ENCODE data around the gene SFXN2. TPM values are rescaled to one million over a fixed set of nuclear protein-coding genes. Genes with fewer than 3 reads are reported as not detected.

SFXN2 gene
- total and polyA plus RNA-seq, 7 donors = 0.66 to 11.6 (median 2.4) TPM

DNA sequence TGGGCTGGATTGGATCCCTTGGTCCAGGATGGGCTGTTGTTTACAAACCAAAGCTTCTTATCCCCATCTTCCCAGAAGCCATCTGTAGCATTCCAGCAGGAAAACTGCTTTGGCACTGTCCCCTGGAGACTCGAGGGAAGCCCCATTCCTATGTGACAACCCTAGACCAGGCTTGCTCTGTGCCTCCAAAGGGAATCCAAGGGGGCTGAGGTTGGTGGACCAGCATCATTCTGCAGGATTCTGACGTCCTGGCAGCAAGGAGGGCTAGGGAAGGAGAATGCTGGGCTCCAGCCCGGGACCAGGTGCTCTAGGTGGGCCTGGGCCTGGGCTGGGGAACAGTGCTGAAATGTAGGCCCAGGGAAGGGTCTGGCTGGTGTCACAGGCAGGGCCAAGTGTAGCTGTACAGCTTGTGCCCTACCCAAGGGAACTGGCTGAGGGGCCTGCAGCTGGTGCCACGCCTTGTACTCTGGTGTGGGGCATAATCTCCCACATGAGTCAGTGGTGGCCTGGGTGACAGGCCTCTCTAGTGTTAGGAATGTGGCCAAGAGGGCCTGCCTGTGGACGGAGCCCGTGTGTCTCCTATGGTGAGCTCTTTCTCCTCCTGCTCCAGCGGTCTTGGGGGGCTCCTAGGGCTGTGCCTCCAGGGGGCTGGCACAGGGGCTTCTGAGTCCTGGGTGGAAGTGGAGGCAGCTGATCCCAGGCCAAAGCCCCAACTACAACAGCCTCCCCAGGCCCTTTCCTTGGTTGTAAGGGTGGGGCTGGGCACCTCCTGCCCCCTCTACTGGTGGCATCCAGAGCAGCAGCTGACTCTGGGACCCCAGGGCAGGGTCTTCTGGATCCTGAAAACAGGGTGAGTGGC, 45.0 kb upstream of the SFXN2 start:
- H3K27ac ChIP-seq = peak overlapping the region; percentile 21 to 61 (median 47)
- no peaks in the 10 kb centered on the region for H3K36me3 ChIP-seq
- intact Hi-C loops (cut with DNase I) = no loop called here
- DNase-seq = peak; percentile 75
- no peaks in the 10 kb centered on the region for H3K9me3 ChIP-seq
- TF ChIP-seq EP300 (IDR thresholded peaks at IDR 0.05) (no peak), POLR2AphosphoS5 (IDR thresholded peaks at IDR 0.05) (peak in 2 of 4 donors; percentile 42 to 57)
- TF ChIP-seq, protein P1, sequence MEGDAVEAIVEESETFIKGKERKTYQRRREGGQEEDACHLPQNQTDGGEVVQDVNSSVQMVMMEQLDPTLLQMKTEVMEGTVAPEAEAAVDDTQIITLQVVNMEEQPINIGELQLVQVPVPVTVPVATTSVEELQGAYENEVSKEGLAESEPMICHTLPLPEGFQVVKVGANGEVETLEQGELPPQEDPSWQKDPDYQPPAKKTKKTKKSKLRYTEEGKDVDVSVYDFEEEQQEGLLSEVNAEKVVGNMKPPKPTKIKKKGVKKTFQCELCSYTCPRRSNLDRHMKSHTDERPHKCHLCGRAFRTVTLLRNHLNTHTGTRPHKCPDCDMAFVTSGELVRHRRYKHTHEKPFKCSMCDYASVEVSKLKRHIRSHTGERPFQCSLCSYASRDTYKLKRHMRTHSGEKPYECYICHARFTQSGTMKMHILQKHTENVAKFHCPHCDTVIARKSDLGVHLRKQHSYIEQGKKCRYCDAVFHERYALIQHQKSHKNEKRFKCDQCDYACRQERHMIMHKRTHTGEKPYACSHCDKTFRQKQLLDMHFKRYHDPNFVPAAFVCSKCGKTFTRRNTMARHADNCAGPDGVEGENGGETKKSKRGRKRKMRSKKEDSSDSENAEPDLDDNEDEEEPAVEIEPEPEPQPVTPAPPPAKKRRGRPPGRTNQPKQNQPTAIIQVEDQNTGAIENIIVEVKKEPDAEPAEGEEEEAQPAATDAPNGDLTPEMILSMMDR (IDR thresholded peaks at IDR 0.05) = peak in 1 of 4 experiments; percentile 14
- 32 to 71% methylated on average over 7 of the region's 7 CpGs for WGBS, 2 donors
- H3K4me3 ChIP-seq = no peak overlapping the region
- no peaks in the 10 kb centered on the region for H3K27me3 ChIP-seq
- peaks cover 0 to 26% (median 12%) of the 10 kb centered on the region in 4 donors for H3K4me1 ChIP-seq

DNA sequence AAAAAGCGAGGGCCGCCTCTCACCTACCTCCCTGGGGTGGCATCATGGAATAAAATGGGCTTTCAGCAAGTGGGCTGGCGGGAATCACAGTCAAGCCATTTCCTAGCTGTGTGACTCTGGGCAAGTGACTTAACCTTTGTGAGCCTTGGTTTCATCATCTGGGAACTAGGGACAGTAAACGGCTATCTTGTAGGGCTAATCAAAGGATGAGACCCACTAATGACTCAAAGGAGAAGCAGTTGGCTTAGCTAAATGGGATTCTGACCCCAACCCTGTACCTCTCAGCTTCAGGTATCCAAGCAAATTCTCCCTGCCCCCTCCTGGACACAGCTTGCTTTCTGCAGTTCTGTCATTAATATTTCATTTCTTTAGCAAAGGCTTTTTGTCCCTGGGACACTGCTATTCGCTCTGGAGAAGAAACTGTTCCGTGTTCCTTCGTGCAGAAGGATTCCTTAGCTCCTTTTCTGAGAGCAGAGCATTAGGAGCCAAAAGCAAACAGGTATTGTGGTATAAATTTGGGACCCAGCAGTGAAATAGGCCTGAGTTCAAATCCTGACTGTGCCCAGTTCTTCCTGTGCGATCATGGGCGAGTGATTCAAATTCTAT, 44.3 kb upstream of the SFXN2 start:
- H3K9me3 ChIP-seq = no peaks in the 10 kb centered on the region
- H3K27me3 ChIP-seq = no peaks in the 10 kb centered on the region
- no peak overlapping the region for H3K4me3 ChIP-seq
- 91 to 93% methylated on average over 9 of the region's 9 CpGs for WGBS, 2 donors
- intact Hi-C loops (cut with DNase I) = no loop called here
- DNase-seq = no peak
- H3K36me3 ChIP-seq = no peaks in the 10 kb centered on the region
- peak overlapping the region in 3 of 4 donors; percentile 41 to 61 (median 53) for H3K27ac ChIP-seq
- peaks cover 0 to 33% (median 19%) of the 10 kb centered on the region in 4 donors for H3K4me1 ChIP-seq
- TF ChIP-seq EP300 (IDR thresholded peaks at IDR 0.05) = no peak
- TF ChIP-seq, protein P1 (IDR thresholded peaks at IDR 0.05) = no peak
- TF ChIP-seq POLR2A (IDR thresholded peaks at IDR 0.05) = no peak
- no peak for TF ChIP-seq POLR2AphosphoS5 (IDR thresholded peaks at IDR 0.05)

DNA sequence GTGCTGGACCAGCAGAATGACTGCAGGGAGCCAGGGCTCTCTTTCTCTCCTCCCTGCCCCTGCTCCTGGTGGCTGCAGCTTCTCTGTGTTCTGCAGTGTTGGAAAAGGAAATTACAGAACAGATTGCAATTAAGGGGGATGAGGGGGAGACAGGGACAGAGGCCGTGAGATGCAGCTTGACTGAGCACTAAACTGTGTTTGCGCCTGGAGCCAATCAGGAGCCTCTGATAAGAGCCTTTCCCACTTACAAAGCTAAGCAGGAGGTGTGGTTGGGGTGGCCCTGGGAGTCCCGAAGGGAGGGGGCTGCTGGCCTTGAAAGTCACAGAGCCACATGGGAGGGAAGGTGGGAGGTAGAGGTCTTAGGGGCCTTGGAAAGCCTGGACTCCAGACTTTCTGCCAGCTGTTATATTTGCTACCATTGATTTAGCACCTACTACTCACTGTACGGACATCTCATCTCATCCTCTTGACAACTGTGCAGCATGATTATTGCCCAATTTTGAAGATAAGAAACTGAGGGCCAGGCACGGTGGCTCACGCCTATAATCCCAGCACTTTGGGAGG, 43.5 kb upstream of the SFXN2 start:
- TF ChIP-seq POLR2AphosphoS5 (IDR thresholded peaks at IDR 0.05) = no peak
- no peak for TF ChIP-seq POLR2A (IDR thresholded peaks at IDR 0.05)
- TF ChIP-seq, protein P1 (IDR thresholded peaks at IDR 0.05) = no peak
- no peak for TF ChIP-seq EP300 (IDR thresholded peaks at IDR 0.05)
- intact Hi-C loops (cut with DNase I) = no loop called here
- Histone ChIP-seq H3K27me3 (no peaks in the 10 kb centered on the region), H3K9me3 (no peaks in the 10 kb centered on the region), H3K4me3 (no peak overlapping the region), H3K4me1 (peaks cover 0 to 41% (median 26%) of the 10 kb centered on the region in 4 donors), H3K27ac (no peak overlapping the region), H3K36me3 (no peaks in the 10 kb centered on the region)
- 70 to 85% methylated on average over 6 of the region's 6 CpGs for WGBS, 2 donors
- no peak for DNase-seq

DNA sequence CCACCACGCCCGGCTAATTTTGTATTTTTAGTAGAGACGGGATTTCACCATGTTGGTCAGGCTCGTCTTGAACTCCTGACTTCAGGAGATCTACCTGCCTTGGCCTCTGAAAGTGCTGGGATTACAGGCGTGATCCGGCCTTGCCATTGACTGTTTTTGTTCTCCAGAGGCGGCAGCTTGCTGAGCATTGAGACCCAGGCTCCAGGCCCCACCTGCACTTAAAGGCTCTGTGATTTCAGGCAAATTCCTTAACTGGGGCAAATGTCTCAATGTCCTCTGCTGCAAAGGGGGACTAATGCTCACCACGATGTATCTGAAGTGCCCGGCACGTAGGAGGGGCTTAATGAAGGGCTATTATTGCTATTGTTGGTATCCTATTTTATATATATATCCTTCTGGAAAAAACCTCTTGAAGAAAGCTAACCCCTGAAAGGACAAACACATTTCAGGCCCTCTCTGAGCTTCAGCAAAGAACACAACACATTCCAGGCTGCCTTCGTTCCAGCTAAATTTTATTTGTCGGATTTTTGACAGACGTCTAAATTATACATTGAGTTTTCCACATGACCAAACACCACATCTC, 41.1 kb upstream of the SFXN2 start:
- WGBS, 2 donors = 80 to 86% methylated on average over 13 of the region's 13 CpGs

More for the DNA sequence above, 41.1 kb upstream of the SFXN2 start:
- TF ChIP-seq, protein P1 (IDR thresholded peaks at IDR 0.05) = no peak
- TF ChIP-seq EP300 (IDR thresholded peaks at IDR 0.05) = no peak
- TF ChIP-seq POLR2AphosphoS5 (IDR thresholded peaks at IDR 0.05) = no peak
- no peak for TF ChIP-seq POLR2A (IDR thresholded peaks at IDR 0.05)
- DNase-seq = peak; percentile 40
- Histone ChIP-seq H3K4me1 (peaks cover 0 to 60% (median 40%) of the 10 kb centered on the region in 4 donors), H3K27me3 (no peaks in the 10 kb centered on the region), H3K36me3 (no peaks in the 10 kb centered on the region), H3K4me3 (peak overlapping the region in 1 of 4 donors; percentile 37), H3K9me3 (no peaks in the 10 kb centered on the region), H3K27ac (peak overlapping the region; percentile 67 to 72 (median 69))
- intact Hi-C loops (cut with DNase I) = no loop called here

Measured in sigmoid colon (tissue), 7 donors.